ENCODE measurements around the gene GCDH. TPM values are rescaled to one million over a fixed set of nuclear protein-coding genes. Genes with fewer than 3 reads are reported as not detected.

GCDH gene
- total and polyA plus RNA-seq, 2 of the 8 experiments (the other 6 are each of a cell fraction or from before 2014, with no cell fraction given) = 67.3 to 89.4 TPM

- POLR2A ChIA-PET (ENCODE audit: partially characterized antibody) = interaction anchor here (0.9 to 1.3 kb wide), 5 partner anchors 9 to 28 kb away, joined by 3 to 5 read pairs (median 5); no protein-coding TSS in a partner anchor
Measured at GRCh38 chr19:12858041-12858928, 32.7 kb upstream of the GCDH start.

More at GRCh38 chr19:12858041-12858928, 32.7 kb upstream of the GCDH start:
- no peak overlapping the region for H2BK12ac ChIP-seq (ENCODE audit: low read depth, low read length)
- H2AK5ac ChIP-seq (ENCODE audit: low read depth, low read length) = no peak overlapping the region
- no peaks in the 10 kb centered on the region for H3K23me2 ChIP-seq (ENCODE audit: low read depth, low read length)
- H3K4me3 ChIP-seq (ENCODE audit: extremely low read depth in 1 of 4, insufficient read depth in 2 of 4, low read depth in 3 of 4, low read length in 4 of 4) = no peak overlapping the region
- no peaks in the 10 kb centered on the region for H3K79me2 ChIP-seq (ENCODE audit: control insufficient read depth in 1 of 2, insufficient read depth in 2 of 2, low read length in 2 of 2)
- no peak overlapping the region for H3K14ac ChIP-seq (ENCODE audit: insufficient read length)
- H3K27me3 ChIP-seq (replicated peaks in 1 of 4; ENCODE audit: control insufficient read depth in 3 of 4, extremely low read depth in 1 of 4, insufficient read depth in 3 of 4, low read length in 3 of 4) = no peaks in the 10 kb centered on the region
- FAIRE-seq = no peak
- no peaks in the 10 kb centered on the region for H3K79me1 ChIP-seq (ENCODE audit: low read depth, low read length)
- no peak overlapping the region for H3K23ac ChIP-seq (ENCODE audit: insufficient read length)
- H3K36me3 ChIP-seq (ENCODE audit: control insufficient read depth in 2 of 4, insufficient read depth in 4 of 4, low read length in 3 of 4) = peaks cover 0 to 11% (median 5%) of the 10 kb centered on the region in 4 experiments; a peak in 2 of 8 replicates
- no peak overlapping the region for H3K18ac ChIP-seq (ENCODE audit: extremely low read depth, low read length)
- H4K91ac ChIP-seq (replicated peaks; ENCODE audit: insufficient read length, low read length) = no peak overlapping the region
- H3K4me1 ChIP-seq (replicated peaks in 1 of 4; ENCODE audit: control insufficient read depth in 3 of 4, insufficient read depth in 4 of 4, low read length in 3 of 4) = no peaks in the 10 kb centered on the region
- H3K9me3 ChIP-seq (ENCODE audit: insufficient read depth in 2 of 2, low read depth in 1 of 2, low read length in 1 of 2) = no peaks in the 10 kb centered on the region
- peaks cover 0 to 1% of the 10 kb centered on the region in 2 experiments for H4K20me1 ChIP-seq (replicated peaks in 1 of 2; ENCODE audit: control insufficient read depth in 1 of 2, insufficient read depth in 2 of 2, low read length in 2 of 2)
- H3K27ac ChIP-seq (ENCODE audit: low read depth, low read length) = no peak overlapping the region
- WGBS, 2 experiments (ENCODE audit: extremely low coverage in 1 of 2, insufficient coverage in 1 of 2, insufficient read length in 1 of 2, insufficient replicate concordance in 2 of 2, low coverage in 1 of 2, low lambda C conversion rate in 2 of 2, missing lambda C conversion rate in 1 of 2) = 94% methylated on average over 35 of the region's 35 CpGs; no CpG with 5 or more reads in 1 of the 2 experiments
- H2BK5ac ChIP-seq (ENCODE audit: low read depth, low read length) = no peak overlapping the region
- CTCF ChIA-PET (ENCODE audit: partially characterized antibody) = interaction anchor here (1.3 to 7.9 kb wide), 3 partner anchors 10 to 20 kb away, joined by 3 to 48 read pairs (median 3); no protein-coding TSS in a partner anchor
- no peak overlapping the region for H3K9ac ChIP-seq (replicated peaks in 1 of 4; ENCODE audit: extremely low read depth in 1 of 4, low read depth in 3 of 4, low read length in 3 of 4)
- no peak overlapping the region for H4K5ac ChIP-seq (ENCODE audit: insufficient read length, low read depth, low read length)
- no peak overlapping the region for H2AFZ ChIP-seq (ENCODE audit: low read length)
- H3K4me2 ChIP-seq (ENCODE audit: insufficient read depth in 1 of 2, low read depth in 2 of 2, low read length in 2 of 2) = no peak overlapping the region
- TF ChIP-seq POLR2A (IDR thresholded peaks at IDR 0.05; ENCODE audit: control extremely low read depth in 1 of 2, low read depth in 2 of 2, low read length in 2 of 2) (no peak), CHD1 (IDR thresholded peaks at IDR 0.05; ENCODE audit: low read depth, low read length) (no peak), SUZ12 (IDR thresholded peaks at IDR 0.05; ENCODE audit: low read length) (no peak)
- no peak overlapping the region for H3K4ac ChIP-seq (replicated peaks; ENCODE audit: insufficient read length, low read depth, low read length)
- H2BK120ac ChIP-seq (replicated peaks; ENCODE audit: low read depth, low read length) = no peak overlapping the region
- no peak overlapping the region for H3K56ac ChIP-seq (replicated peaks; ENCODE audit: insufficient read length, low read depth, low read length)
- H2BK15ac ChIP-seq (ENCODE audit: low read length) = no peak overlapping the region
- no peak for DNase-seq (ENCODE audit: low read depth in 1 of 2, low spot score in 2 of 2)
- H4K8ac ChIP-seq (ENCODE audit: extremely low read depth, insufficient read depth, low read length) = no peak overlapping the region
- no peak overlapping the region for H2BK20ac ChIP-seq (ENCODE audit: low read length)
